Stimulated activated CD4-positive, alpha-beta T cell treated with anti-CD3 and anti-CD28 coated beads, TNF-alpha, amount 100 ng/mL, for 48 hours (primary cell): ENCODE results near the gene TECR.

ENCODE experiments used
- DNase-seq, 3 donors: peaks; one replicate each; pipeline ENCODE4 v3.0.0-alpha.2; 2020; ENCODE audit warnings: low read depth in 3 of 3

Gene TECR

GRCh38 chr19:14510311-14511228, 18.8 kb upstream of the TECR start:
- DNase-seq: no peak

GRCh38 chr19:14511229-14511593, 18.2 kb upstream of the TECR start:
- no peak for DNase-seq

GRCh38 chr19:14512406-14512961, 16.9 kb upstream of the TECR start:
- DNase-seq: no peak

GRCh38 chr19:14514215-14514863, 15.1 kb upstream of the TECR start:
- DNase-seq: no peak

GRCh38 chr19:14515501-14516047, 13.8 kb upstream of the TECR start:
- no peak for DNase-seq

- no peak for DNase-seq
Observed at GRCh38 chr19:14516048-14516534, 13.3 kb upstream of the TECR start.

- no peak for DNase-seq
Observed at GRCh38 chr19:14516746-14517438, 12.5 kb upstream of the TECR start.

- DNase-seq: no peak
Observed at GRCh38 chr19:14517446-14517839, 12.0 kb upstream of the TECR start.

- DNase-seq: peak in 1 of 3 donors; percentile 58
Observed at GRCh38 chr19:14517840-14518505, 11.4 kb upstream of the TECR start, which contains the start of gene DNAJB1. TSS of gene DNAJB1 (minus strand) at chr19:14518397. CDS start at chr19:14518349, 48 bp downstream.

GRCh38 chr19:14519245-14519859, 10.0 kb upstream of the TECR start:
- no peak for DNase-seq

- no peak for DNase-seq
Observed at GRCh38 chr19:14519860-14520407, 9.5 kb upstream of the TECR start.

GRCh38 chr19:14520543-14520942, 8.9 kb upstream of the TECR start:
- no peak for DNase-seq

- DNase-seq: no peak
Observed at GRCh38 chr19:14525729-14526128, 3.7 kb upstream of the TECR start.

- DNase-seq: no peak
Observed at GRCh38 chr19:14526423-14526822, 3.0 kb upstream of the TECR start.

GRCh38 chr19:14528419-14529253, 758 bp upstream of the TECR start:
- DNase-seq: no peak

- no peak for DNase-seq
Observed at GRCh38 chr19:14530005-14530348, 583 bp downstream of the TECR start.

- DNase-seq: no peak
Observed at GRCh38 chr19:14530506-14530905, 1.1 kb downstream of the TECR start.

- DNase-seq: no peak
Observed at GRCh38 chr19:14533450-14533849, 4.1 kb downstream of the TECR start.

GRCh38 chr19:14536926-14537692, 7.7 kb downstream of the TECR start:
- peak in 2 of 3 donors; percentile 44 to 63 for DNase-seq
